Measurements from ENCODE around the gene ELAVL1. TPM values are rescaled to one million over a fixed set of nuclear protein-coding genes. Genes with fewer than 3 reads are reported as not detected.

The ELAVL1 gene
- total RNA-seq, 1 donor from 2014 or later, result 53.3 TPM

Other genes starting within 250 kb of the ELAVL1 start
- gene CLEC4M, start 242.4 kb downstream of the ELAVL1 start, total RNA-seq, result not detected
- 23.5 TPM for gene EVI5L, start 175.4 kb downstream of the ELAVL1 start, total RNA-seq
- gene PRR36, start 131.3 kb downstream of the ELAVL1 start, total RNA-seq, result 0.15 TPM
- gene LRRC8E, start 117.1 kb downstream of the ELAVL1 start, total RNA-seq, result 3.1 TPM
- gene MAP2K7, start 101.8 kb downstream of the ELAVL1 start, total RNA-seq, result 30.4 TPM
- gene TGFBR3L, start 90.8 kb downstream of the ELAVL1 start, total RNA-seq, result 11.4 TPM
- gene SNAPC2, start 85.3 kb downstream of the ELAVL1 start, total RNA-seq, result 9.7 TPM
- 0.20 TPM for gene CTXN1, start 79.5 kb downstream of the ELAVL1 start, total RNA-seq
- 115 TPM for gene TIMM44, start 62.0 kb downstream of the ELAVL1 start, total RNA-seq
- gene CCL25, start 47.1 kb upstream of the ELAVL1 start, total RNA-seq, result not detected
- gene FBN3, start 144.0 kb upstream of the ELAVL1 start, total RNA-seq, result not detected
- 20.9 TPM for gene CERS4, start 203.7 kb upstream of the ELAVL1 start, total RNA-seq